ENCODE data around the gene PPP1R1C.

DNA sequence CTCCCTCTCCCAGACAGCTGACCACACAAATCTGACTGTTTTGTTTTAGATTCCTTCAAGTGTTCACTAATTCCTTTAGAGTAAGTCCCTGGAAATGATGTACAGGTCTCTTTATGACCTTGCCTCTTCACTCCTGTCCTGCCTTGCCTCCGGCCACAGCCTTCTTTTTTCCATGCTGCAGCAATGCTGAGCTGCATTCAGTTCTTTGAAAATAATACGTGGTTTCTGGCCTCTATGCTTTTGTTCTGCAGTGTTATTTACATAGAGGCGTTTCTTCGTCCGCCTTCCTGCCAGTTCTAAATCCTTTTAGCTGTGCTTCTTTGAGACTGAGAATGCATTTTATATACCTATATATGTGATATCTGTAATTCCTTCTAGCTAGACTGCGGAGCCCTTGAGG is 87.2 kb downstream of the PPP1R1C start:
- no peak for TF ChIP-seq FOXJ3 (CRISPR knock-in tag; IDR thresholded peaks at IDR 0.05; ENCODE audit: borderline replicate concordance)
- TF ChIP-seq, protein P1, sequence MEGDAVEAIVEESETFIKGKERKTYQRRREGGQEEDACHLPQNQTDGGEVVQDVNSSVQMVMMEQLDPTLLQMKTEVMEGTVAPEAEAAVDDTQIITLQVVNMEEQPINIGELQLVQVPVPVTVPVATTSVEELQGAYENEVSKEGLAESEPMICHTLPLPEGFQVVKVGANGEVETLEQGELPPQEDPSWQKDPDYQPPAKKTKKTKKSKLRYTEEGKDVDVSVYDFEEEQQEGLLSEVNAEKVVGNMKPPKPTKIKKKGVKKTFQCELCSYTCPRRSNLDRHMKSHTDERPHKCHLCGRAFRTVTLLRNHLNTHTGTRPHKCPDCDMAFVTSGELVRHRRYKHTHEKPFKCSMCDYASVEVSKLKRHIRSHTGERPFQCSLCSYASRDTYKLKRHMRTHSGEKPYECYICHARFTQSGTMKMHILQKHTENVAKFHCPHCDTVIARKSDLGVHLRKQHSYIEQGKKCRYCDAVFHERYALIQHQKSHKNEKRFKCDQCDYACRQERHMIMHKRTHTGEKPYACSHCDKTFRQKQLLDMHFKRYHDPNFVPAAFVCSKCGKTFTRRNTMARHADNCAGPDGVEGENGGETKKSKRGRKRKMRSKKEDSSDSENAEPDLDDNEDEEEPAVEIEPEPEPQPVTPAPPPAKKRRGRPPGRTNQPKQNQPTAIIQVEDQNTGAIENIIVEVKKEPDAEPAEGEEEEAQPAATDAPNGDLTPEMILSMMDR (IDR thresholded peaks at IDR 0.05), result no peak
